WTC11 (cell line): ENCODE data around the gene RHPN2.

Experiments
- ARID4B ChIP-seq: sonication (generic); formaldehyde crosslinking; IDR thresholded peaks from 2 replicates; pipeline ENCODE4 v1.8.0; 2023; ENCODE audit warnings: missing genetic modification reagents, mild to moderate bottlenecking, borderline replicate concordance
- ATF6 ChIP-seq: sonication (generic); formaldehyde crosslinking; IDR thresholded peaks from 2 replicates; pipeline ENCODE4 v1.8.1; 2023; ENCODE audit warnings: mild to moderate bottlenecking, missing genetic modification reagents
- CBFB ChIP-seq: sonication (generic); formaldehyde crosslinking; IDR thresholded peaks from 2 replicates; pipeline ENCODE4 v1.8.1; 2022; ENCODE audit warnings: mild to moderate bottlenecking, low read depth, missing genetic modification reagents
- CREM ChIP-seq: sonication (generic); formaldehyde crosslinking; IDR thresholded peaks from 2 replicates; pipeline ENCODE4 v1.8.1; 2022; ENCODE audit warnings: mild to moderate bottlenecking, missing genetic modification reagents, moderate library complexity
- CTCF ChIP-seq: fragments of 200-600 bp; IDR thresholded peaks from 2 replicates; pipeline ENCODE4 v1.8.0; 2022; ENCODE audit warnings: antibody characterized with exemption
- ELF4 ChIP-seq: sonication (generic); formaldehyde crosslinking; IDR thresholded peaks from 2 replicates; pipeline ENCODE4 v1.8.1; 2022; ENCODE audit warnings: low read depth, mild to moderate bottlenecking, moderate library complexity, missing genetic modification reagents
- FOXJ3 ChIP-seq: sonication (generic); formaldehyde crosslinking; IDR thresholded peaks from 2 replicates; pipeline ENCODE4 v1.9.0; 2021; ENCODE audit warnings: missing genetic modification reagents, mild to moderate bottlenecking, borderline replicate concordance
- FOXK1 ChIP-seq: sonication (generic); formaldehyde crosslinking; IDR thresholded peaks from 2 replicates; pipeline ENCODE4 v1.8.0; 2022; ENCODE audit warnings: mild to moderate bottlenecking, moderate library complexity, missing genetic modification reagents
- RORB ChIP-seq: fragments of 250-450 bp; sonication (Bioruptor Pico); IDR thresholded peaks from 2 replicates; pipeline ENCODE4 v1.9.0; 2021; ENCODE audit warnings: mild to moderate bottlenecking
- SP1 ChIP-seq: sonication (generic); formaldehyde crosslinking; conservative IDR thresholded peaks from 2 replicates; pipeline ENCODE4 v1.8.1; 2022; ENCODE audit warnings: missing genetic modification reagents
- ZNF138 ChIP-seq: sonication (generic); formaldehyde crosslinking; conservative IDR thresholded peaks from 2 replicates; pipeline ENCODE4 v1.8.1; 2022; ENCODE audit warnings: mild to moderate bottlenecking, moderate library complexity, missing genetic modification reagents
- ZNF281 ChIP-seq: sonication (generic); formaldehyde crosslinking; IDR thresholded peaks from 2 replicates; pipeline ENCODE4 v1.8.0; 2023; ENCODE audit warnings: mild to moderate bottlenecking, missing genetic modification reagents
- TF ChIP-seq, protein P1 (sequence below): sonication (generic); formaldehyde crosslinking; IDR thresholded peaks from 2 replicates; pipeline ENCODE4 v1.8.0; 2022; ENCODE audit warnings: mild to moderate bottlenecking, missing genetic modification reagents
- TF ChIP-seq, protein P2 (sequence below): sonication (generic); formaldehyde crosslinking; IDR thresholded peaks from 2 replicates; pipeline ENCODE4 v1.8.0; 2022; ENCODE audit warnings: mild to moderate bottlenecking, missing genetic modification reagents

DNA sequence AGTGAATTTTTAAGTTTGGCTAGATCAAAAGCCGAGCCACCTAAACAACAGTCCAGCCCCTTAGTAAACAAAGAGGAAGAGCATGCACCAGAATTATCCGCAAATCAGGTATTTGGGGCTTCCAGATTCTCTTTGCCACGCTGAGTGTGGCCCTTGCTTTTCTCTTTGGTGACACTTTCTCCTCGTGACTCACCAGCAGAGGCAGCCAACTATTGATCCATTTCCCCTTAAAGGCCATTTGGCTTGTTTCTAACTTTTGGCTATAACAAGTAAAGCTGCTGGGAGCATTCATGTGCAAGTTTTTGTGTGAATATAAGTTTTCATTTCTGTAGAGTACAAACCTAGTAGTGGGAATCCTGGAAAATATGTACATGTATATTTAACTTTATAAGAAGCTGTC is 49.6 kb upstream of the RHPN2 start:
- TF ChIP-seq CTCF (no peak), SP1 (CRISPR knock-in tag) (no peak), ZNF138 (no peak), CREM (CRISPR knock-in tag) (no peak), ZNF281 (CRISPR knock-in tag) (no peak), FOXK1 (CRISPR knock-in tag) (no peak), RORB (CRISPR knock-in tag) (no peak), FOXJ3 (CRISPR knock-in tag) (no peak), ELF4 (CRISPR knock-in tag) (no peak), ATF6 (no peak), ARID4B (CRISPR knock-in tag) (no peak), CBFB (CRISPR knock-in tag) (no peak)
- TF ChIP-seq, protein P1, sequence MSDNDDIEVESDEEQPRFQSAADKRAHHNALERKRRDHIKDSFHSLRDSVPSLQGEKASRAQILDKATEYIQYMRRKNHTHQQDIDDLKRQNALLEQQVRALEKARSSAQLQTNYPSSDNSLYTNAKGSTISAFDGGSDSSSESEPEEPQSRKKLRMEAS (CRISPR knock-in tag) = no peak
- TF ChIP-seq, protein P2, sequence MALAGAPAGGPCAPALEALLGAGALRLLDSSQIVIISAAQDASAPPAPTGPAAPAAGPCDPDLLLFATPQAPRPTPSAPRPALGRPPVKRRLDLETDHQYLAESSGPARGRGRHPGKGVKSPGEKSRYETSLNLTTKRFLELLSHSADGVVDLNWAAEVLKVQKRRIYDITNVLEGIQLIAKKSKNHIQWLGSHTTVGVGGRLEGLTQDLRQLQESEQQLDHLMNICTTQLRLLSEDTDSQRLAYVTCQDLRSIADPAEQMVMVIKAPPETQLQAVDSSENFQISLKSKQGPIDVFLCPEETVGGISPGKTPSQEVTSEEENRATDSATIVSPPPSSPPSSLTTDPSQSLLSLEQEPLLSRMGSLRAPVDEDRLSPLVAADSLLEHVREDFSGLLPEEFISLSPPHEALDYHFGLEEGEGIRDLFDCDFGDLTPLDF = no peak
